Kidney (tissue), 14 donors: ENCODE data around the gene ARID1B. TPM values are rescaled to one million over a fixed set of nuclear protein-coding genes. Genes with fewer than 3 reads are reported as not detected.

Source experiments
- DNase-seq, 5 donors: peaks; one replicate each; pipeline ENCODE4 v3.0.0-alpha.2; 2013 to 2020
- FAIRE-seq: peaks from 2 replicates; lab custom pipeline; 2012; peaks lifted over from hg19 to GRCh38; lab: Jason Lieb, UNC
- H3K27ac ChIP-seq, 2 donors: one replicate each; pipeline ENCODE4 v1.7.0; 2013; ENCODE audit warnings: low read depth in 2 of 2, low read length in 2 of 2, inconsistent platforms in 1 of 2
- H3K27me3 ChIP-seq: one replicate; pipeline ENCODE4 v1.7.1; 2013; ENCODE audit warnings: low read length, inconsistent platforms; ENCODE audit not compliant: control insufficient read depth, insufficient read depth
- H3K36me3 ChIP-seq, 3 donors: one replicate each; pipeline versions ENCODE4 v1.7.0 to v1.7.1; 2013; ENCODE audit warnings: low read length in 3 of 3, control low read depth in 1 of 3, inconsistent platforms in 1 of 3; ENCODE audit not compliant: insufficient read depth in 3 of 3, control insufficient read depth in 2 of 3
- H3K4me1 ChIP-seq, 3 donors: one replicate each; pipeline versions ENCODE4 v1.7.0 to v1.7.1; 2013; ENCODE audit warnings: low read length in 3 of 3, inconsistent platforms in 1 of 3, low read depth in 1 of 3; ENCODE audit not compliant: control insufficient read depth in 2 of 3, insufficient read depth in 2 of 3
- H3K4me3 ChIP-seq, 3 donors: one replicate each; pipeline versions ENCODE4 v1.7.0 to v1.8.1; 2013; ENCODE audit warnings: low read length in 3 of 3, control low read depth in 1 of 3, inconsistent platforms in 1 of 3
- H3K9ac ChIP-seq, 3 donors: one replicate each; pipeline versions ENCODE4 v1.7.0 to v1.7.1; 2013; ENCODE audit warnings: low read length in 3 of 3, control low read depth in 1 of 3, inconsistent platforms in 1 of 3
- H3K9me3 ChIP-seq, 3 donors: one replicate each; pipeline versions ENCODE4 v1.7.0 to v1.7.1; 2013; ENCODE audit warnings: low read length in 3 of 3, control low read depth in 1 of 3, inconsistent platforms in 1 of 3; ENCODE audit not compliant: control insufficient read depth in 2 of 3, insufficient read depth in 1 of 3
- CTCF ChIP-seq: IDR thresholded peaks from 3 replicates; pipeline ENCODE4 v1.5.1; 2012; ENCODE audit warnings: mild to moderate bottlenecking, moderate library complexity, borderline replicate concordance; ENCODE audit not compliant: insufficient read depth; ENCODE audit errors: extremely low read depth
- intact Hi-C: fragments of 100-400 bp; cut with DNase I; formaldehyde crosslinking; loops from one replicate; pipeline ENCODE4 v1.11.1; 2022
- polyA plus RNA-seq: library from polyadenylated mRNA; stranded (reverse); fragments of 350-450 nt; fragmentation: Illumina TruSeq; extraction: RNeasy Lipid Tissue Mini Kit (QIAGEN cat#74804); gene quantifications from one replicate; pipeline ENCODE4 v1.2.3, GENCODE V29; 2014; ENCODE audit warnings: low read depth, low replicate concordance; ENCODE audit not compliant: insufficient read depth
- total RNA-seq: library from RNA; stranded (reverse); fragmentation: NEBNext Ultra II Directional; extraction: Animal tissue kit (Norgen Biotek cat#: 25700); gene quantifications from one replicate; pipeline ENCODE4 v1.2.1, GENCODE V29; 2021
- donor health status: control.
- donor health status: control.
- donor health status: control.
- donor health status: control.
- donor health status: control.
- donor health status: DM: yes; HTN: yes; CAD: no.
- donor health status: Normal renal cell carcinoma (clear cell type).

Gene ARID1B
- total and polyA plus RNA-seq, 2 donors from 2014 or later: 16.4 to 110 TPM

- Histone ChIP-seq H3K4me3 (no peak overlapping the region), H3K27ac (no peak overlapping the region), H3K9ac (no peak overlapping the region), H3K4me1 (peaks cover 0 to 22% (median 12%) of the 10 kb centered on the region in 3 donors), H3K9me3 (no peaks in the 10 kb centered on the region), H3K36me3 (no peaks in the 10 kb centered on the region), H3K27me3 (no peaks in the 10 kb centered on the region)
- no peak for TF ChIP-seq CTCF
- DNase-seq: no peak
- intact Hi-C loops: no loop called here
- no peak for FAIRE-seq
Observed at GRCh38 chr6:156865019-156865629, 87.9 kb downstream of the ARID1B start.

- no peaks in the 10 kb centered on the region for H3K27me3 ChIP-seq
- no peak overlapping the region for H3K4me3 ChIP-seq
- intact Hi-C loops: no loop called here
- DNase-seq (no peak), FAIRE-seq (no peak)
- no peak overlapping the region for H3K9ac ChIP-seq
- H3K36me3 ChIP-seq: no peaks in the 10 kb centered on the region
- H3K4me1 ChIP-seq: peaks cover 0 to 26% (median 12%) of the 10 kb centered on the region in 3 donors
- H3K27ac ChIP-seq: no peak overlapping the region
- TF ChIP-seq CTCF: no peak
- H3K9me3 ChIP-seq: no peaks in the 10 kb centered on the region
Observed at GRCh38 chr6:156866220-156867015, 89.2 kb downstream of the ARID1B start.

GRCh38 chr6:156867121-156867520, 89.9 kb downstream of the ARID1B start:
- Histone ChIP-seq H3K9me3 (no peaks in the 10 kb centered on the region), H3K27ac (no peak overlapping the region), H3K36me3 (no peaks in the 10 kb centered on the region), H3K4me1 (peaks cover 0 to 28% (median 12%) of the 10 kb centered on the region in 3 donors), H3K9ac (no peak overlapping the region), H3K27me3 (no peaks in the 10 kb centered on the region), H3K4me3 (no peak overlapping the region)
- intact Hi-C loops: no loop called here
- FAIRE-seq: no peak
- DNase-seq: no peak
- no peak for TF ChIP-seq CTCF
